Nephron progenitor cell (in vitro differentiated cells): ENCODE measurements around the gene CAV1.
A peak's percentile ranks its signal among the peaks of the same experiment; 100 is the strongest.

Source experiments
- DNase-seq: peaks from one replicate; pipeline ENCODE4 v3.0.0; 2021
- H3K27ac Mint-ChIP-seq: 2 replicates; pipeline ENCODE4 v1.8.0; 2021; ENCODE audit warnings: mild to moderate bottlenecking, moderate library complexity, mixed read lengths
- H3K27me3 Mint-ChIP-seq: 2 replicates; pipeline ENCODE4 v1.8.0; 2021; ENCODE audit warnings: mild to moderate bottlenecking, low read depth, mixed read lengths; ENCODE audit not compliant: poor library complexity
- H3K36me3 Mint-ChIP-seq: 2 replicates; pipeline ENCODE4 v1.8.0; 2021; ENCODE audit warnings: low read depth, mixed read lengths
- H3K4me1 Mint-ChIP-seq: 2 replicates; pipeline ENCODE4 v1.8.0; 2021; ENCODE audit warnings: mixed read lengths
- H3K4me3 Mint-ChIP-seq: 2 replicates; pipeline ENCODE4 v1.8.0; 2021; ENCODE audit warnings: mild to moderate bottlenecking, moderate library complexity, mixed read lengths
- H3K9me3 Mint-ChIP-seq: 2 replicates; pipeline ENCODE4 v1.8.0; 2021; ENCODE audit warnings: mild to moderate bottlenecking, moderate library complexity, mixed read lengths
- CTCF ChIP-seq: fragments of 200-600 bp; sonication (generic); IDR thresholded peaks from 2 replicates; pipeline ENCODE4 v1.5.0; 2021; ENCODE audit warnings: antibody characterized with exemption

CAV1 gene

GRCh38 chr7:116496653-116497052, 28.2 kb upstream of the CAV1 start:
- Mint-ChIP-seq H3K9me3 (peaks cover 7% of the 10 kb centered on the region), H3K4me3 (no peak overlapping the region), H3K4me1 (peaks cover 10% of the 10 kb centered on the region), H3K27me3 (peaks cover 55% of the 10 kb centered on the region), H3K27ac (no peak overlapping the region), H3K36me3 (no peaks in the 10 kb centered on the region)
- DNase-seq = no peak
- TF ChIP-seq CTCF = no peak

GRCh38 chr7:116497708-116498107, 27.1 kb upstream of the CAV1 start:
- Mint-ChIP-seq H3K27ac (no peak overlapping the region), H3K4me1 (peaks cover 10% of the 10 kb centered on the region), H3K4me3 (peak overlapping the region; percentile 21), H3K9me3 (peaks cover 7% of the 10 kb centered on the region), H3K36me3 (no peaks in the 10 kb centered on the region), H3K27me3 (peaks cover 62% of the 10 kb centered on the region)
- no peak for DNase-seq
- TF ChIP-seq CTCF = no peak

- Mint-ChIP-seq H3K27ac (no peak within 1 kb of the TSS), H3K36me3 (no peaks in the 10 kb centered on the region), H3K27me3 (peaks cover 70% of the 10 kb centered on the region), H3K4me3 (peak within 1 kb of the TSS; percentile 86), H3K9me3 (peaks cover 7% of the 10 kb centered on the region), H3K4me1 (peaks cover 10% of the 10 kb centered on the region)
- no peak for TF ChIP-seq CTCF
- peak; percentile 78 for DNase-seq
Observed at GRCh38 chr7:116499168-116500077, 25.4 kb upstream of the CAV1 start, which contains the start of gene CAV2. Gene CAV2 (plus strand): TSS chr7:116499738. CDS start chr7:116499782, 44 bp downstream.

- peak; percentile 21 for DNase-seq
- TF ChIP-seq CTCF = no peak
- H3K27ac Mint-ChIP-seq = no peak overlapping the region
- peaks cover 68% of the 10 kb centered on the region for H3K27me3 Mint-ChIP-seq
- H3K4me3 Mint-ChIP-seq = peak overlapping the region; percentile 86
- H3K9me3 Mint-ChIP-seq = peaks cover 7% of the 10 kb centered on the region
- no peaks in the 10 kb centered on the region for H3K36me3 Mint-ChIP-seq
- H3K4me1 Mint-ChIP-seq = peaks cover 10% of the 10 kb centered on the region
Observed at GRCh38 chr7:116500078-116500853, 24.6 kb upstream of the CAV1 start.

GRCh38 chr7:116501425-116502167, 23.2 kb upstream of the CAV1 start:
- H3K27ac Mint-ChIP-seq = no peak overlapping the region
- no peak for TF ChIP-seq CTCF
- no peak overlapping the region for H3K4me3 Mint-ChIP-seq
- peaks cover 10% of the 10 kb centered on the region for H3K4me1 Mint-ChIP-seq
- no peaks in the 10 kb centered on the region for H3K36me3 Mint-ChIP-seq
- peaks cover 6% of the 10 kb centered on the region for H3K9me3 Mint-ChIP-seq
- no peak for DNase-seq
- H3K27me3 Mint-ChIP-seq = peaks cover 72% of the 10 kb centered on the region
